Trophoblast cell (in vitro differentiated cells and primary cell): ENCODE data around the gene RGS7.

Experiments used
- DNase-seq, 2 donors: peaks; one replicate each; pipeline ENCODE4 v3.0.0-alpha.2; 2016
- H2AFZ ChIP-seq: 2 replicates; pipeline ENCODE4 v1.6.1; 2013; ENCODE audit warnings: low read length, moderate library complexity, mild to moderate bottlenecking; ENCODE audit not compliant: insufficient read depth, poor library complexity
- H2AK5ac ChIP-seq: 2 replicates; pipeline ENCODE4 v1.6.1; 2013; ENCODE audit warnings: mild to moderate bottlenecking, low read length
- H2BK120ac ChIP-seq: 2 replicates; pipeline ENCODE4 v1.6.1; 2013; ENCODE audit warnings: low read length, mild to moderate bottlenecking, moderate library complexity; ENCODE audit not compliant: insufficient read depth, poor library complexity
- H2BK12ac ChIP-seq: 2 replicates; pipeline ENCODE4 v1.6.1; 2013; ENCODE audit warnings: mild to moderate bottlenecking, low read length, moderate library complexity
- H2BK5ac ChIP-seq: 2 replicates; pipeline ENCODE4 v1.6.1; 2013; ENCODE audit warnings: low read length, low read depth, moderate library complexity, mild to moderate bottlenecking; ENCODE audit not compliant: poor library complexity
- H3K14ac ChIP-seq: 2 replicates; pipeline ENCODE4 v1.6.1; 2013; ENCODE audit warnings: mild to moderate bottlenecking, low read length
- H3K18ac ChIP-seq: 2 replicates; pipeline ENCODE4 v1.6.1; 2013; ENCODE audit warnings: mild to moderate bottlenecking, low read length
- H3K23ac ChIP-seq: 2 replicates; pipeline ENCODE4 v1.6.1; 2013; ENCODE audit warnings: low read length
- H3K27ac ChIP-seq: 2 replicates; pipeline ENCODE4 v1.5.1; 2013; ENCODE audit warnings: low read depth, mild to moderate bottlenecking, inconsistent platforms, low read length, moderate library complexity
- H3K27me3 ChIP-seq: 2 replicates; pipeline ENCODE4 v1.6.1; 2013; ENCODE audit warnings: inconsistent platforms, mild to moderate bottlenecking, low read length, moderate library complexity; ENCODE audit not compliant: insufficient read depth
- H3K36me3 ChIP-seq, 2 experiments: 1 replicate in 1 of 2; 2 replicates in 1 of 2; pipeline ENCODE4 v1.6.1; 2013; ENCODE audit warnings: low read length in 2 of 2, mild to moderate bottlenecking in 2 of 2, moderate library complexity in 1 of 2; ENCODE audit not compliant: insufficient read depth in 2 of 2, control insufficient read depth in 1 of 2
- H3K4ac ChIP-seq: 2 replicates; pipeline ENCODE4 v1.6.1; 2013; ENCODE audit warnings: low read depth, mild to moderate bottlenecking, low read length, moderate library complexity
- H3K4me1 ChIP-seq, 2 experiments: 1 replicate in 1 of 2; 2 replicates in 1 of 2; pipeline ENCODE4 v1.6.1; 2013; ENCODE audit warnings: low read length in 2 of 2, mild to moderate bottlenecking in 2 of 2, moderate library complexity in 1 of 2; ENCODE audit not compliant: insufficient read depth in 2 of 2, control insufficient read depth in 1 of 2
- H3K4me2 ChIP-seq: 2 replicates; pipeline ENCODE4 v1.6.1; 2013; ENCODE audit warnings: inconsistent platforms, mild to moderate bottlenecking, low read length, moderate library complexity
- H3K4me3 ChIP-seq: 2 replicates; pipeline ENCODE4 v1.5.1; 2013; ENCODE audit warnings: mild to moderate bottlenecking, low read depth, low read length, inconsistent platforms
- H3K79me1 ChIP-seq: one replicate; pipeline ENCODE4 v1.6.1; 2013; ENCODE audit warnings: low read length
- H3K79me2 ChIP-seq: 2 replicates; pipeline ENCODE4 v1.6.1; 2013; ENCODE audit warnings: low read length, mild to moderate bottlenecking; ENCODE audit not compliant: control insufficient read depth, insufficient read depth, poor library complexity
- H3K9ac ChIP-seq: 2 replicates; pipeline ENCODE4 v1.6.1; 2013; ENCODE audit warnings: mild to moderate bottlenecking, low read length
- H3K9me3 ChIP-seq: 2 replicates; pipeline ENCODE4 v1.6.1; 2013; ENCODE audit warnings: low read depth, mild to moderate bottlenecking, control low read depth, inconsistent platforms, low read length; ENCODE audit not compliant: insufficient read depth
- H4K12ac ChIP-seq: 2 replicates; pipeline ENCODE4 v1.6.1; 2013; ENCODE audit warnings: low read depth, mild to moderate bottlenecking, low read length, moderate library complexity
- H4K8ac ChIP-seq: 2 replicates; pipeline ENCODE4 v1.6.1; 2013; ENCODE audit warnings: low read depth, mild to moderate bottlenecking, low read length, moderate library complexity
- H4K91ac ChIP-seq: one replicate; pipeline ENCODE4 v1.6.1; 2013; ENCODE audit warnings: low read depth, mild to moderate bottlenecking, low read length, moderate library complexity
- WGBS: extraction: QIAGEN DNeasy Blood & Tissue Kit; methylation state at CpG from one replicate; pipeline ENCODE4 v1.1.7; 2013; ENCODE audit warnings: missing lambda C conversion rate; ENCODE audit not compliant: insufficient read length, insufficient coverage; ENCODE audit errors: extremely low coverage; 5-methylcytosine and 5-hydroxymethylcytosine counted together

The RGS7 gene

GRCh38 chr1:241074507-241074906, 282.5 kb downstream of the RGS7 start:
- Histone ChIP-seq H3K4ac (no peak overlapping the region), H3K4me3 (no peak overlapping the region), H3K27me3 (no peaks in the 10 kb centered on the region), H3K18ac (no peak overlapping the region), H2BK5ac (no peak overlapping the region), H4K12ac (no peak overlapping the region), H3K27ac (no peak overlapping the region), H3K14ac (no peak overlapping the region), H3K9me3 (no peaks in the 10 kb centered on the region), H4K8ac (no peak overlapping the region), H3K9ac (no peak overlapping the region), H3K4me1 (no peaks in the 10 kb centered on the region), H2BK120ac (no peak overlapping the region), H2AK5ac (no peak overlapping the region), H3K79me1 (no peaks in the 10 kb centered on the region), H2BK12ac (no peak overlapping the region), H4K91ac (no peak overlapping the region), H3K4me2 (no peak overlapping the region), H3K23ac (no peak overlapping the region), H2AFZ (no peak overlapping the region), H3K79me2 (no peaks in the 10 kb centered on the region), H3K36me3 (no peaks in the 10 kb centered on the region)
- no peak for DNase-seq
- no CpG with 5 or more reads among the region's 6 CpGs for WGBS

DNA sequence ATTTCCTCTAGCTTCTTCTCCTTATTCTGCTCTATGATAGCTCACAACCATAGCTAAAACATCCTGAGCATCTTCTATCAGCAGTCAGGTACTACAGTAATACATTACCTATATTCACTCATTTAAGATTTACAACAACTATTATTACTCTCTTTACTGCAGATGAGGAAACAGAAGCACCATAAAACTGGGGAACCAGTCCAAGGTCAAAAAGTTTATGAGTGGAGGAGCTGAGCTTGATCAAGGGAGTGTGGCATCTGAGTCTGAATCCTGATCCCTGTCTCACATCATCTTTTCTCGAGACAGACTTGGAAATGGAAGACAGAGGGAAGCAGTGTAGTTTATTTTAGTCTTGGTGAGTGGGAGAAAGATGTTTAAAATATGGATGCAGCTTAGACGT, 288.6 kb downstream of the RGS7 start:
- H4K91ac ChIP-seq, result no peak overlapping the region
- no peak overlapping the region for H2AFZ ChIP-seq
- no peak overlapping the region for H2BK12ac ChIP-seq
- no peak overlapping the region for H3K23ac ChIP-seq
- no peak overlapping the region for H3K9ac ChIP-seq
- H4K12ac ChIP-seq, result no peak overlapping the region
- H3K36me3 ChIP-seq, result no peaks in the 10 kb centered on the region
- no peaks in the 10 kb centered on the region for H3K27me3 ChIP-seq
- H3K4me1 ChIP-seq, result no peaks in the 10 kb centered on the region
- no peak overlapping the region for H2BK120ac ChIP-seq
- no peak overlapping the region for H3K18ac ChIP-seq
- DNase-seq, result no peak
- no peak overlapping the region for H3K4me2 ChIP-seq
- no peak overlapping the region for H3K4ac ChIP-seq
- H3K4me3 ChIP-seq, result no peak overlapping the region
- no peaks in the 10 kb centered on the region for H3K9me3 ChIP-seq
- no peaks in the 10 kb centered on the region for H3K79me1 ChIP-seq
- no CpG with 5 or more reads among the region's 2 CpGs for WGBS
- no peak overlapping the region for H4K8ac ChIP-seq
- no peak overlapping the region for H2AK5ac ChIP-seq
- no peak overlapping the region for H3K14ac ChIP-seq
- no peak overlapping the region for H2BK5ac ChIP-seq
- no peaks in the 10 kb centered on the region for H3K79me2 ChIP-seq
- H3K27ac ChIP-seq, result no peak overlapping the region

GRCh38 chr1:241063276-241063675, 293.7 kb downstream of the RGS7 start:
- Histone ChIP-seq H2BK5ac (no peak overlapping the region), H2AFZ (no peak overlapping the region), H3K79me1 (no peaks in the 10 kb centered on the region), H3K9ac (no peak overlapping the region), H3K79me2 (no peaks in the 10 kb centered on the region), H3K9me3 (no peaks in the 10 kb centered on the region), H3K4ac (no peak overlapping the region), H2AK5ac (no peak overlapping the region), H3K27me3 (no peaks in the 10 kb centered on the region), H4K8ac (no peak overlapping the region), H2BK12ac (no peak overlapping the region), H3K23ac (peak overlapping the region; percentile 50), H4K12ac (no peak overlapping the region), H3K4me1 (no peaks in the 10 kb centered on the region), H3K36me3 (no peaks in the 10 kb centered on the region), H3K18ac (no peak overlapping the region), H3K4me3 (no peak overlapping the region), H3K27ac (no peak overlapping the region), H3K14ac (no peak overlapping the region), H4K91ac (no peak overlapping the region), H2BK120ac (no peak overlapping the region), H3K4me2 (no peak overlapping the region)
- no peak for DNase-seq
- no CpG with 5 or more reads among the region's 5 CpGs for WGBS

DNA sequence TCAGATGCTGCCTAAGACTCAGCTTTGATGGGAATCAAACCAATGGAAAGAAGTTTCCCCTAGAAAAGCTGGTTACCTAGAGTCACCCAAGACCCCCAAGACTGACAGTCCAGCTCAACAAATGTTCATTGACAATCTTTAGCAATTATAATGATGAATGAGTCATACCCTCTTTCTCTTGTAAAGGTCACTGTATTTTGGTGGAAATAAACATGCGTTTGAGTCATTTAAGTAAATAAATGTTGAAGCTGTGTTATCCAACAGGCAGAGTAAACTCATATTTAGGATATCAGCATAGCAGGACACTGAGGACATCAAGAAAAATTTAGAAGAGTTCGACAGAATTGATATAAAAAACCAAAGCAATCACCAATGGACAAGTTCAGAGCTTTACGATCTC, 295.9 kb downstream of the RGS7 start:
- WGBS, result no CpG with 5 or more reads among the region's 3 CpGs
- Histone ChIP-seq H3K79me1 (no peaks in the 10 kb centered on the region), H3K27me3 (no peaks in the 10 kb centered on the region), H3K79me2 (no peaks in the 10 kb centered on the region), H2AFZ (no peak overlapping the region), H3K23ac (no peak overlapping the region), H3K4me1 (no peaks in the 10 kb centered on the region), H4K12ac (no peak overlapping the region), H2BK120ac (no peak overlapping the region), H4K91ac (no peak overlapping the region), H3K14ac (no peak overlapping the region), H3K27ac (no peak overlapping the region), H4K8ac (no peak overlapping the region), H3K4me2 (no peak overlapping the region), H3K4ac (no peak overlapping the region), H3K9ac (no peak overlapping the region), H3K18ac (no peak overlapping the region), H2AK5ac (no peak overlapping the region), H2BK12ac (no peak overlapping the region), H3K4me3 (no peak overlapping the region), H2BK5ac (no peak overlapping the region), H3K36me3 (no peaks in the 10 kb centered on the region), H3K9me3 (no peaks in the 10 kb centered on the region)
- no peak for DNase-seq
